Heart left ventricle (tissue), 13 donors: ENCODE results near the gene GPLD1.

Experiments
- POLR2A ChIP-seq, 2 donors: fragments of 450-650 bp; IDR thresholded peaks; one replicate each; pipeline ENCODE4 v1.6.1; 2017; ENCODE audit warnings: antibody characterized with exemption in 2 of 2, mild to moderate bottlenecking in 2 of 2, moderate library complexity in 2 of 2
- TF ChIP-seq, protein P1 (sequence below), 12 donors: fragments of 200-600 bp; sonication (generic) in 4 of 12; IDR thresholded peaks; one replicate each; pipeline versions ENCODE4 v1.5.0 to v1.8.0; 2018 to 2022; ENCODE audit warnings: antibody characterized with exemption in 12 of 12, mild to moderate bottlenecking in 5 of 12
- donor health status: ischemic (EF 13 %, LVEDD 7.1; RV severe dilation, severe dysfunction).
- donor health status: DM: no; HTN: yes; CAD: no.
- donor health status: DM: no; HTN: no; CAD: no.
- donor health status: ischemic (EF 25% LVEDD 6.9; RV normal size, moderate dysfunction).
- donor health status: ischemic (EF 25% LVEDD 5.7; RV mildly dilated, moderate dysfunction).
- donor health status: ischemic (EF 35%, LVEDD 5.7; RV mildly dilated, moderate dysfunction).
- donor health status: nonischemic (EF 11% LVEDD 7.7; RV severe dilation, severe dysfunction).
- donor health status: DM: yes; HTN: yes; CAD: no.
- donor health status: PGD.
- donor health status: ischemic (EF 29% LVEDD 5.4; RV normal size, mild dysfunction).
- donor health status: nonischemic (EF 23%, LVEDD 6.1; RV moderate dilation, normal function).

DNA sequence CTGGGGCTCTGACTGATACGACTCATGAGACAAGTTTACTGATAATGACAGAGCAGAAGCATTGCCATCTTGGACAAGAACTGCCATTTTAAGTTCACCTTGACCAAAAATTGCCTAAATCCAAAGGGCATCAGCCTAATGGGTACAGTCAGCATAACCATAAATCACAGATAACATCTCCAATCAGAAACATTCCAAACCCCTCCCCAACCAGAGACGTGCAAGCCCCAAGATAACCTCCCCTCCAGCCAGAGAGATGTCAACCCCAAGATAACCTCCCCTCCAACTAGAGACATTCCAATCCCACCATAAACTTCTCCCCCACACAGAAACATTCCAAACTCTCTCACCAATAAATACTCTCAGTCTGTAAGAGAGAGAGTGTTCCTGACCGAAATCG, 10.5 kb downstream of the GPLD1 start:
- TF ChIP-seq, protein P1, sequence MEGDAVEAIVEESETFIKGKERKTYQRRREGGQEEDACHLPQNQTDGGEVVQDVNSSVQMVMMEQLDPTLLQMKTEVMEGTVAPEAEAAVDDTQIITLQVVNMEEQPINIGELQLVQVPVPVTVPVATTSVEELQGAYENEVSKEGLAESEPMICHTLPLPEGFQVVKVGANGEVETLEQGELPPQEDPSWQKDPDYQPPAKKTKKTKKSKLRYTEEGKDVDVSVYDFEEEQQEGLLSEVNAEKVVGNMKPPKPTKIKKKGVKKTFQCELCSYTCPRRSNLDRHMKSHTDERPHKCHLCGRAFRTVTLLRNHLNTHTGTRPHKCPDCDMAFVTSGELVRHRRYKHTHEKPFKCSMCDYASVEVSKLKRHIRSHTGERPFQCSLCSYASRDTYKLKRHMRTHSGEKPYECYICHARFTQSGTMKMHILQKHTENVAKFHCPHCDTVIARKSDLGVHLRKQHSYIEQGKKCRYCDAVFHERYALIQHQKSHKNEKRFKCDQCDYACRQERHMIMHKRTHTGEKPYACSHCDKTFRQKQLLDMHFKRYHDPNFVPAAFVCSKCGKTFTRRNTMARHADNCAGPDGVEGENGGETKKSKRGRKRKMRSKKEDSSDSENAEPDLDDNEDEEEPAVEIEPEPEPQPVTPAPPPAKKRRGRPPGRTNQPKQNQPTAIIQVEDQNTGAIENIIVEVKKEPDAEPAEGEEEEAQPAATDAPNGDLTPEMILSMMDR (IDR thresholded peaks at IDR 0.05) = no peak
- no peak for TF ChIP-seq POLR2A (IDR thresholded peaks at IDR 0.05)
